Mucosa of descending colon (tissue), 3 donors: Measurements from ENCODE around the gene FANK1. TPM values are rescaled to one million over a fixed set of nuclear protein-coding genes. Genes with fewer than 3 reads are reported as not detected.

Experiments
- ATAC-seq: fragments of 200-7000 bp; cut with Tn5 transposase; one replicate; pipeline ENCODE4 v1.9.1; 2020; ENCODE audit warnings: mild to moderate bottlenecking, moderate library complexity
- DNase-seq, 3 donors: peaks; one replicate each; pipeline ENCODE4 v3.0.0-alpha.2; 2020
- H3K36me3 ChIP-seq: fragments of 200-600 bp; one replicate; pipeline ENCODE4 v1.8.0; 2021; ENCODE audit warnings: low read depth, mild to moderate bottlenecking
- H3K4me1 ChIP-seq: fragments of 200-600 bp; one replicate; pipeline ENCODE4 v1.8.0; 2021; ENCODE audit warnings: low read depth, mild to moderate bottlenecking
- H3K4me3 ChIP-seq: fragments of 200-600 bp; one replicate; pipeline ENCODE4 v1.8.0; 2021; ENCODE audit warnings: mild to moderate bottlenecking
- H3K9me3 ChIP-seq: fragments of 200-600 bp; one replicate; pipeline ENCODE4 v1.8.0; 2021; ENCODE audit warnings: mild to moderate bottlenecking
- intact Hi-C, 2 donors: fragments of 100-400 bp; cut with DNase I in 1 of 2; cut with micrococcal nuclease in 1 of 2; formaldehyde crosslinking; loops; one replicate each; pipeline versions ENCODE4 v1.11.0 to v1.11.1; 2022; cut with DNase I, micrococcal nuclease
- total RNA-seq, 3 donors: library from RNA; stranded (reverse); fragmentation: NEBNext Ultra II Directional in 2 of 3; extraction: Animal tissue kit (Norgen Biotek cat#: 25700) in 2 of 3; gene quantifications; one replicate each; pipeline versions ENCODE4 v1.2.1 to v1.2.4, GENCODE V29; 2021 to 2023
- TF ChIP-seq, protein P1 (sequence below): fragments of 200-600 bp; IDR thresholded peaks from one replicate; pipeline ENCODE4 v1.8.0; 2022; ENCODE audit warnings: antibody characterized with exemption, mild to moderate bottlenecking
- donor health status: DM: no; HTN: no; CAD: no; lungs with moderate emphysema.
- donor health status: DM: no; HTN: no; CAD: no.
- donor health status: DM: no; HTN: yes; CAD: no.

The FANK1 gene
- total RNA-seq, 3 donors from 2014 or later, result 4.2 to 10.3 (median 7.4) TPM

DNA sequence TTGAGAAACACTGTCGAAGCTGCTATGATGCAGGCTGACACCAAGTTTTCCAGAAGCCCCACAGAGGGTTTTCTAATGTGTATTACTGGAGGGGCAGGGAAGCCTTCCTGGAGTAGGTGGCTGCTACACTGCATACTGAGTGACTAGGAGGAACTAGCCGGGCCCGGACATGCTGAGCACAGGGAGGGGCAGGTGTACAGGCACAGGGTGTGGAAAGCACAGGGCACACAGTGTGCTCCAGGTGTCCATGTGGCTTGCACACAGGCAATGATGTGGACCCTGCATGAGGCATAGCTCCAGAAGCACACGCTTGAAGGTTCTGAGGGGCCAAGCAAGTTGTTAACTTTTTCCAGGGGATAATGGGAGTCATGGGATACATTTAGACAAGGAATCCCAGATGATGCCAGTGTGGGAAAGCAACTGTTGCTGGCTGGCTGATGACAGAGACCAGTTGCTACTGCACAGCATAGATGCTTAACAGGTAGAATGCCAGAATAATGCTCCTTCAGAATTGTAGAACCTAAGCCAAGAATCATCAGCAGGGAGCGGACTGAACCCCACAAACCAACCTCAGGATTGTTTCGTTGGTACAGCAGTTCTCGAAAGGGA lies 29.8 kb upstream of the FANK1 start:
- peak; percentile 96 for ATAC-seq
- peak in 2 of 3 donors; percentile 49 to 64 for DNase-seq
- H3K36me3 ChIP-seq, result no peaks in the 10 kb centered on the region
- H3K9me3 ChIP-seq, result no peaks in the 10 kb centered on the region
- intact Hi-C loops, result no loop called here
- no peaks in the 10 kb centered on the region for H3K4me1 ChIP-seq
- H3K4me3 ChIP-seq, result no peak overlapping the region
- TF ChIP-seq, protein P1, sequence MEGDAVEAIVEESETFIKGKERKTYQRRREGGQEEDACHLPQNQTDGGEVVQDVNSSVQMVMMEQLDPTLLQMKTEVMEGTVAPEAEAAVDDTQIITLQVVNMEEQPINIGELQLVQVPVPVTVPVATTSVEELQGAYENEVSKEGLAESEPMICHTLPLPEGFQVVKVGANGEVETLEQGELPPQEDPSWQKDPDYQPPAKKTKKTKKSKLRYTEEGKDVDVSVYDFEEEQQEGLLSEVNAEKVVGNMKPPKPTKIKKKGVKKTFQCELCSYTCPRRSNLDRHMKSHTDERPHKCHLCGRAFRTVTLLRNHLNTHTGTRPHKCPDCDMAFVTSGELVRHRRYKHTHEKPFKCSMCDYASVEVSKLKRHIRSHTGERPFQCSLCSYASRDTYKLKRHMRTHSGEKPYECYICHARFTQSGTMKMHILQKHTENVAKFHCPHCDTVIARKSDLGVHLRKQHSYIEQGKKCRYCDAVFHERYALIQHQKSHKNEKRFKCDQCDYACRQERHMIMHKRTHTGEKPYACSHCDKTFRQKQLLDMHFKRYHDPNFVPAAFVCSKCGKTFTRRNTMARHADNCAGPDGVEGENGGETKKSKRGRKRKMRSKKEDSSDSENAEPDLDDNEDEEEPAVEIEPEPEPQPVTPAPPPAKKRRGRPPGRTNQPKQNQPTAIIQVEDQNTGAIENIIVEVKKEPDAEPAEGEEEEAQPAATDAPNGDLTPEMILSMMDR, result no peak

DNA sequence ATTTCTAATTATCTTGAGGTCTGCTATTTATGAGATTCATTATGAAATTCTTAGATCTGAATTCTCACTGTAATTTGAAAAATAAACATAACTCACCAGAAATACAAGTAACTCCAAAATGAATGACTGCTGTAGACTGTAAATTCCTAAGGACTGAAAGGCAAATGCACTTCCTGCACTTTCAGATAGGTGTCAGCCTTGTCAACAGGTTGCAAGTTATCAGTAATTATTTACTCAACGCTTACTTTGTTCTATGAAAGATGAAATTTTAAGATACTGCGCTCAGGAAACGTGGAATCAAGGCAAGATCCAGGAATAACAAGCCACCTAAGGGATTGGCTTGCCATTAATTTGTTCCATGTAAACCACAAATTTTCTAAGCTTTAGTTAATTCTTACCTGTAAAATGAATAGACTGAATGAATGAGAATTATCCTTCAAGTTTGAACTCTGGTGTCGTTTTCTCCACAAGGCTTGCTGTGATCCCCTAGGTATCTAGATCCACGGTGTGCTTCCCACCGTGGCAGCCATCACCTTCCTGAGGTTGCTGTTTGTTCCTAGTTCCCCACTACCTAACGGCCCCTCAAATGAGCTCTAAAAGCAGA lies 27.9 kb upstream of the FANK1 start:
- DNase-seq (peak in 1 of 3 donors; percentile 61), ATAC-seq (peak; percentile 71)
- TF ChIP-seq, protein P1, result peak; percentile 61
- H3K4me1 ChIP-seq, result no peaks in the 10 kb centered on the region
- no peaks in the 10 kb centered on the region for H3K9me3 ChIP-seq
- no peak overlapping the region for H3K4me3 ChIP-seq
- H3K36me3 ChIP-seq, result no peaks in the 10 kb centered on the region
- intact Hi-C loops, result no loop called here

DNA sequence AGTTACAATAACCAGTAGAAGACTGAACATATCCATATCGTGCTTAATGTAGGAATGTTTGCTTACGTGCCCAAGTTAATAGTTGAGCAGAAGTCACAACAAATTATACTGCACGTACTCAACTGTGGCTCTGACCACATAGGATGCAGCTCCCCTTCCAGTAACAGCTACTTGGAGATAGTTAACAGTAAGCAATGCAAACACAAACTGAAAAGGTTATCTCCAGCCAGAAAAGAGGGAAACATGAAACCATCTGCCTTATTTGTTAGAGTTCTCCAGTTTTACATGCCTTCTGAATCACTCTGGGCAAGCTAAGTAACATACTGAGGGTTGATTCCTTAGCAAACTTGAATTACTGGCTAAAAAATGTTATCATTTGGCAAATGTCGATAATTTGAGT lies 25.0 kb upstream of the FANK1 start:
- Histone ChIP-seq H3K9me3 (peaks cover 4% of the 10 kb centered on the region), H3K4me3 (no peak overlapping the region), H3K36me3 (no peaks in the 10 kb centered on the region), H3K4me1 (no peaks in the 10 kb centered on the region)
- ATAC-seq (no peak), DNase-seq (no peak)
- TF ChIP-seq, protein P1, result no peak
- intact Hi-C loops, result no loop called here

DNA sequence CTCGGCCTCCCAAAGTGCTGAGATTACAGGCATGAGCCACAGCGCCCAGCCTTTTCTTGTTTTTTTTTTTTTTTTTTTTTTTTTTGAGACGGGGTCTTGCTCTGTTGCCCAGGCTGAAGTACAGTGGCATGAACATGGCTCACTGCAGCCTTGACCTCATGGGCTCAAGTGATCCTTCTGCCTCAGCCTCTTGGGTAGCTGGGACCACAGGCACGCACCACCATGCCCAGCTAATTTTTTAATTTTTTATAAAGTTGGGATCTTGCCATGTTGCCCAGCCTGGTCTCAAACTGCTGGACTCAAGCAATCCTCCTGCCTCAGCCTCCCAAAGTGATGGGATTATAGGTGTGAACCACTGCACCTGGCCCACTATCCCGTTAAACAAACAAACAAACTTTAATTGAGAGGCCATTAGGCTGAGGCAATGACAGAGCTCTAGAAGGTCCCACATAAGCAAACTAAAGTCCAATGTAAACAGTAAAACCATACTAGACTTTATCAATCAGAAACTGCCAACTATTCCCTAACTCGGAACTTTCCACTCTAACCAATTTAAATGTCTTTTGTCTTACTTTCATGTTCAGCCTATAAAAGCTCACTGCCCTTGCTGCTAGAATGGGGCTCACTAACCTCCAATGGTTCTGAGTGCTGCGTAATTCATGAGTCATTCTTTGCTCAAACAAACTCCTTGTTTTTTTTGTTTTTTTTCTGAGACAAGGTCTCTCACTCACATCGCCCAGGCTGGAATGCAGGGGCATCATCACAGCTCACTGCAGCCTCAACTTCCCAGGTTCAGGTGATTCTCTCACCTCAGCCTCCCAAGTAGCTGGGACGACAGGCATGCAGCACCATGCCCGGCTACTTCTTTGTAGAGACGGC lies 17.2 kb upstream of the FANK1 start:
- Histone ChIP-seq H3K4me3 (no peak overlapping the region), H3K36me3 (no peaks in the 10 kb centered on the region), H3K9me3 (peaks cover 4% of the 10 kb centered on the region), H3K4me1 (no peaks in the 10 kb centered on the region)
- ATAC-seq, result peak; percentile 39
- DNase-seq, result no peak
- TF ChIP-seq, protein P1, result no peak
- intact Hi-C loops, result no loop called here

DNA sequence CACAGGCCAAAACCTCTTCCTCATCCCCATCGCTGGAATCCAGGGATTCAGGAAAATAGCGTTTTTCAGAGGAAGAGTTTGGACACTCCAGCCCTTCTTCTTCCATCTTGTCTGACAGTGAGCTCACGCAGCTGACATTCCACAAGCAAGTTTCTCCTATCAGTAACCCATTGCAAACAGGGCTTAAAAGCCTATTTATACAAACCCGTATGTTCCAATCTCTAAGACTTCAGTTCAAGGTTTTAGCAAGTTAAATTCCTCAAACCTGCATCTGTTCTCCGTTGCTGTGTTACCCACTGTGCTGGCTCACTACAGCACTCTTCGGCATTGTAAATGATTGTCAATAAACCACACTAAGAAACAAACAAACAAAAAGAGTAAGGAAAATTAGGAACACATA lies 15.6 kb upstream of the FANK1 start:
- ATAC-seq (no peak), DNase-seq (no peak)
- H3K36me3 ChIP-seq, result no peaks in the 10 kb centered on the region
- TF ChIP-seq, protein P1, result no peak
- no peaks in the 10 kb centered on the region for H3K4me1 ChIP-seq
- H3K4me3 ChIP-seq, result no peak overlapping the region
- intact Hi-C loops, result no loop called here
- peaks cover 4% of the 10 kb centered on the region for H3K9me3 ChIP-seq
